AG04449 (cell line): ENCODE results near the gene A2M.

Experiments used
- CTCF ChIA-PET: fragments of 350-600 bp; formaldehyde crosslinking; extraction: SDS; loops from one replicate; lab custom pipeline; 2021; ENCODE audit warnings: antibody characterized with exemption; lab: Yijun Ruan, JAX
- POLR2A ChIA-PET: fragments of 400-600, 350-600 bp; formaldehyde crosslinking; extraction: SDS; loops from one replicate; lab custom pipeline; 2020; ENCODE audit warnings: antibody characterized with exemption, inconsistent platforms; lab: Yijun Ruan, JAX
- DNase-seq: peaks from one replicate; pipeline ENCODE4 v3.0.0-alpha.2; 2010; ENCODE audit warnings: low read depth, low spot score
- H3K4me3 ChIP-seq: 2 replicates; pipeline ENCODE4 v1.5.1; 2011; ENCODE audit warnings: low read depth, mild to moderate bottlenecking, control low read depth, low read length
- CTCF ChIP-seq: IDR thresholded peaks from one replicate; pipeline ENCODE4 v1.5.1; 2011; ENCODE audit warnings: mild to moderate bottlenecking, moderate library complexity, low read length, control low read depth, inconsistent platforms; ENCODE audit not compliant: insufficient read depth; ENCODE audit errors: missing control alignments

A2M gene

GRCh38 chr12:9113296-9113986, 2.3 kb downstream of the A2M start:
- POLR2A ChIA-PET = no interaction called here
- no peak for TF ChIP-seq CTCF
- CTCF ChIA-PET = no interaction called here

GRCh38 chr12:9112076-9112853, 3.5 kb downstream of the A2M start:
- no peak overlapping the region for H3K4me3 ChIP-seq
- no peak for DNase-seq
- no peak for TF ChIP-seq CTCF
- CTCF ChIA-PET = no interaction called here
- POLR2A ChIA-PET = no interaction called here

More at GRCh38 chr12:9113296-9113986, 2.3 kb downstream of the A2M start:
- DNase-seq = no peak
- H3K4me3 ChIP-seq = no peak overlapping the region

DNA sequence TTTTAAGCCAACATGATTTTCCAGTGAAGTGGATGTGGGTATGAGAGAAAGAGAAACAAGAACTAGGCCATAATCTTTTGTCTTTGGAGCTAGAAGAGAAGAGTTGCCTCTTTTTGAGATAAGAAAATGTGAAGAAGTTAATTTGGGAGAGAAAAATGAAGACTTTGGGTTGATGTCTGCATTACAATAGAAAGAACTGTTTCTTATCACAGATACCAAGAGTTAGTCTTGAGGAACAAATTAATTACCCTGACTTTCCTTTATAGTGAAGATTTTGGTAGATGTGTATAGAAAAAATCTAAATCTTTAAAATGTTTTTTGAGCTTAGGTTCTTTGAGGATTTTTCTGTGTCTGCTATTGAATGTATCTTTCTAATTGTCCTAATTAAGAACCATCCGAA, 4.2 kb downstream of the A2M start:
- no peak for TF ChIP-seq CTCF
- no peak overlapping the region for H3K4me3 ChIP-seq
- CTCF ChIA-PET = no interaction called here
- DNase-seq = no peak
- POLR2A ChIA-PET = no interaction called here

DNA sequence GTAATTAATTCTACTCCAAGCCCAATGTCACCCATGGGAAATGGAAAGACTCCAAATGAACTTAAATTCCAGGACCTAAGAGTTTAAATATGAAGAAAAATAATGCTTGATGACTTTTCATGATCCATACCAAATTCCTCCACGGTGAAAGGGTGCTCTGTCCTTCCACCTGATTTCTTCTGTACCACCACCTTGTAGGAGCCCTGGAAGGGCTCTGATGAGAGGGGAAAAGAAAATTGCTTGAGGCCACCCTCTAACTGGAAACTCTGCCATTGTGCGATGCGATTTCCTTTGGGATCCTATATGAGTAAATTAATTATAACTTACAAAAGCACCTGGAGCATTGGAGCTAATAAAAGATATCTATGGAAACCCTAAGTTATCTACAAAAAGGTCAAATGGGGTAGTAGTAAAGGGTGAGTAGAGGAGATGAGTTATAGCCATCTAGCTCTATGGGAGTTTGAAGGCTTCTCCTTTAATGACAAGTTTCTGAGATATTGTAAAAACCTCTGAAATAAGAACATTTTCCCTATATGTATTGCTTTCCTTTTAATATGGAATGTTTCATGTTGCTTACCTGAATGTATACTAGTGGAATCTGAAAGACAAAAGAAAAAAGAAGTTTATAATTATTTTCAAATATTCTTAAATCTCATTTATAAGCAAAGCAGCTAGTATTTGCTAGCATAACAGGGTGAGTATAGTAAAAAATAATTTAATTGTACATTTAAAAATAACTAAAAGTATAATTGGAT, 5.8 kb downstream of the A2M start:
- H3K4me3 ChIP-seq = no peak overlapping the region
- no peak for DNase-seq
- no peak for TF ChIP-seq CTCF
- POLR2A ChIA-PET = no interaction called here
- CTCF ChIA-PET = interaction anchor here (1.1 kb wide), 1 partner anchor 10 kb away, joined by 3 read pairs; no protein-coding TSS in a partner anchor

- ChIA-PET POLR2A (no interaction called here), CTCF (no interaction called here)
- DNase-seq = no peak
- no peak overlapping the region for H3K4me3 ChIP-seq
- no peak for TF ChIP-seq CTCF
These were observed 6.6 kb downstream of the A2M start for GRCh38 chr12:9109213-9109522.

GRCh38 chr12:9108504-9109212, 7.1 kb downstream of the A2M start:
- ChIA-PET POLR2A (no interaction called here), CTCF (no interaction called here)
- no peak for TF ChIP-seq CTCF
- no peak overlapping the region for H3K4me3 ChIP-seq
- no peak for DNase-seq
